Parathyroid adenoma (tissue), 2 donors: ENCODE measurements around the gene BIN1.

Experiments used
- H2AFZ ChIP-seq: fragments of 300-600 bp; sonication (generic); one replicate; pipeline ENCODE4 v1.7.0; 2017; ENCODE audit warnings: antibody characterized with exemption, mild to moderate bottlenecking
- H3K27ac ChIP-seq: fragments of 300-600 bp; sonication (generic); one replicate; pipeline ENCODE4 v1.7.0; 2017
- H3K27me3 ChIP-seq: fragments of 300-600 bp; sonication (generic); one replicate; pipeline ENCODE4 v1.7.0; 2017; ENCODE audit warnings: low read length; ENCODE audit not compliant: control insufficient read depth, insufficient read depth
- H3K36me3 ChIP-seq: fragments of 300-600 bp; sonication (generic); one replicate; pipeline ENCODE4 v1.7.0; 2017; ENCODE audit warnings: low read length; ENCODE audit not compliant: control insufficient read depth, insufficient read depth
- H3K4me1 ChIP-seq: fragments of 300-600 bp; sonication (generic); one replicate; pipeline ENCODE4 v1.7.0; 2017; ENCODE audit warnings: control low read depth
- H3K4me2 ChIP-seq: fragments of 300-600 bp; sonication (generic); one replicate; pipeline ENCODE4 v1.7.0; 2017; ENCODE audit warnings: low read length
- H3K4me3 ChIP-seq: fragments of 300-600 bp; sonication (generic); one replicate; pipeline ENCODE4 v1.7.0; 2017; ENCODE audit warnings: low read depth, low read length
- H3K79me2 ChIP-seq: fragments of 300-600 bp; sonication (generic); one replicate; pipeline ENCODE4 v1.7.0; 2017; ENCODE audit warnings: control low read depth
- H3K9ac ChIP-seq: fragments of 300-600 bp; sonication (generic); one replicate; pipeline ENCODE4 v1.7.0; 2017; ENCODE audit warnings: mild to moderate bottlenecking
- H3K9me3 ChIP-seq: fragments of 300-600 bp; sonication (generic); one replicate; pipeline ENCODE4 v1.7.0; 2017; ENCODE audit warnings: low read length; ENCODE audit not compliant: control insufficient read depth
- TF ChIP-seq, protein P1 (sequence below): fragments of 300-600 bp; sonication (generic); IDR thresholded peaks from one replicate; pipeline ENCODE4 v1.7.0; 2017; ENCODE audit warnings: antibody characterized with exemption, mild to moderate bottlenecking
- donor health status: primary hyperparathyroidism.

Gene BIN1

DNA sequence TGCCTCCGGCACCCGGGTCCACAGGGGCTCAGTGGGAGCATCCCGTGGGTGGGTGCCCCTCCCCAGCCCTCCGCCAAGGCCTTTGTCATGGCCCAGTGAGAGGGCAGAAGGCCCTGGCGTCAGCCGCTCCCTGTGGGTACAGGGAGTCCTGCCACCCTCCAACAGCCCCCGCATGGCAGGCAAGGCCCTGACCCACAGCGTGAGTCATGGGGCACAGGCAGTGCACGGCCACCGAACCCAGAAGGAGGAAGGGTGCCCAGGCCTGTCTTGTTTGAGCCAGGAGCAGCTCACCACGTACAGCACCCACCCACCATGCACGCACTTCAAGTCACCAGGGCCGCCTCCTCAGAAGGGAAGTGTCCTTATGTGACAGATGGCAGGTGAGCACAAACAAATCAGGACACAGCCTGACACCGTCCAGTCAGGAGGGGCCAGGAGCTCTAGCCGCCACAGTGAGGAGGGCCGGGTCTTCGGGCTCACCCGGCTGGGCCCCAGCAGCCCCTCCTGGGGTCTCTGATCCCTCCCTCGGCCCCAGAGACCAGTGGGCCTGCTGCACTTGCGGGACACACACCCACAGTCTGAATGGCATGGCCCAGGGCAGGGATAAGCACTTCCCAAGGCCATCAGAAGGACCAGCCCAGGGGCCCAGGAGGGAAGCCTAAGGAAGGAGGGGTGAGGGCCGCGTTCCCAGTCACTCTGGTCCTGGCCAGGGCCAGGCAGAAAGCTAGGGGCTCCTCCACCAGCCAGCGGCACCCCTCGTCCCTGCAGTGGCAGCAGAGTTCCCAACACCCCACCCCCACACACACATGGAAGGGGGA lies 25.8 kb downstream of the BIN1 start:
- H3K4me2 ChIP-seq: no peak overlapping the region
- no peaks in the 10 kb centered on the region for H3K27me3 ChIP-seq
- H3K9ac ChIP-seq: no peak overlapping the region
- H2AFZ ChIP-seq: peak overlapping the region; percentile 38
- no peaks in the 10 kb centered on the region for H3K36me3 ChIP-seq
- H3K9me3 ChIP-seq: no peaks in the 10 kb centered on the region
- peaks cover 72% of the 10 kb centered on the region for H3K4me1 ChIP-seq
- TF ChIP-seq, protein P1, sequence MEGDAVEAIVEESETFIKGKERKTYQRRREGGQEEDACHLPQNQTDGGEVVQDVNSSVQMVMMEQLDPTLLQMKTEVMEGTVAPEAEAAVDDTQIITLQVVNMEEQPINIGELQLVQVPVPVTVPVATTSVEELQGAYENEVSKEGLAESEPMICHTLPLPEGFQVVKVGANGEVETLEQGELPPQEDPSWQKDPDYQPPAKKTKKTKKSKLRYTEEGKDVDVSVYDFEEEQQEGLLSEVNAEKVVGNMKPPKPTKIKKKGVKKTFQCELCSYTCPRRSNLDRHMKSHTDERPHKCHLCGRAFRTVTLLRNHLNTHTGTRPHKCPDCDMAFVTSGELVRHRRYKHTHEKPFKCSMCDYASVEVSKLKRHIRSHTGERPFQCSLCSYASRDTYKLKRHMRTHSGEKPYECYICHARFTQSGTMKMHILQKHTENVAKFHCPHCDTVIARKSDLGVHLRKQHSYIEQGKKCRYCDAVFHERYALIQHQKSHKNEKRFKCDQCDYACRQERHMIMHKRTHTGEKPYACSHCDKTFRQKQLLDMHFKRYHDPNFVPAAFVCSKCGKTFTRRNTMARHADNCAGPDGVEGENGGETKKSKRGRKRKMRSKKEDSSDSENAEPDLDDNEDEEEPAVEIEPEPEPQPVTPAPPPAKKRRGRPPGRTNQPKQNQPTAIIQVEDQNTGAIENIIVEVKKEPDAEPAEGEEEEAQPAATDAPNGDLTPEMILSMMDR: no peak
- H3K27ac ChIP-seq: peak overlapping the region; percentile 59
- no peak overlapping the region for H3K4me3 ChIP-seq
- H3K79me2 ChIP-seq: peaks cover 57% of the 10 kb centered on the region

DNA sequence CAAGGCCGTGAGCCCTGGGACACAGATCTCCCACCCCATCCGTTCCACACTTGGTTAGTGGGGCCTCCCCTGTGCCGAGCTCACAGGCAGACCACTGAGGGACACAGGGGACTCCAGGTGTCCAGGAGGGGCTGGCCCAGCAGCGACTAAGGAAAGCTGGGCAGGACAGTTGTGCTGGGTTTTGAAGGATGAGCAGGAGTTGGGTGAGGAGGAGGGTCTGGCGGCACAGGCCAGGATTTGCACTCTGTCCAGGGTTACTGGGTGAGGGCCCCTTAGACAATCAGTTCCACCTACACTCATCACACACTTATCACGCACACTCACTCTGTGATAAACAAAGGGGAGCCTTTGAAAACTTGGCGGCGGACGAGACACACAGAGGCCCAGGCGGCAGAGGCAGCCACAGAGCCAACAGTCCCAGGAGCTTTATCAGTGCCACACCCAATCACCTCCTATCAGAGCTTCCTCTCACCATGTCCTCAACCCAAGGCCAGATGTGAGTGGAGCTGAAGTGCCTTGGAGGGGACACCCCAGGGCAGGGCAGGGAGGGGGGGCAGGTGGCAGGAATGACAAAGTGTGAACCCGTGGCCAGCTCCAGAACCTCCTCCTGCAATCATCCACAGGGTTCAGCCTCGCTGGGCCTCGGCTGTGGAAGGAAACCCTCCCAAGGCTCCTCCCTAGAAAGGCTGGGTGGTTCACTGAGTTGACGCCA lies 26.6 kb downstream of the BIN1 start:
- Histone ChIP-seq H3K4me2 (no peak overlapping the region), H3K27me3 (no peaks in the 10 kb centered on the region), H3K27ac (peak overlapping the region; percentile 59), H3K9me3 (no peaks in the 10 kb centered on the region), H3K36me3 (no peaks in the 10 kb centered on the region), H3K4me1 (peaks cover 66% of the 10 kb centered on the region), H2AFZ (peak overlapping the region; percentile 38), H3K4me3 (no peak overlapping the region), H3K9ac (no peak overlapping the region), H3K79me2 (peaks cover 57% of the 10 kb centered on the region)
- TF ChIP-seq, protein P1: no peak

DNA sequence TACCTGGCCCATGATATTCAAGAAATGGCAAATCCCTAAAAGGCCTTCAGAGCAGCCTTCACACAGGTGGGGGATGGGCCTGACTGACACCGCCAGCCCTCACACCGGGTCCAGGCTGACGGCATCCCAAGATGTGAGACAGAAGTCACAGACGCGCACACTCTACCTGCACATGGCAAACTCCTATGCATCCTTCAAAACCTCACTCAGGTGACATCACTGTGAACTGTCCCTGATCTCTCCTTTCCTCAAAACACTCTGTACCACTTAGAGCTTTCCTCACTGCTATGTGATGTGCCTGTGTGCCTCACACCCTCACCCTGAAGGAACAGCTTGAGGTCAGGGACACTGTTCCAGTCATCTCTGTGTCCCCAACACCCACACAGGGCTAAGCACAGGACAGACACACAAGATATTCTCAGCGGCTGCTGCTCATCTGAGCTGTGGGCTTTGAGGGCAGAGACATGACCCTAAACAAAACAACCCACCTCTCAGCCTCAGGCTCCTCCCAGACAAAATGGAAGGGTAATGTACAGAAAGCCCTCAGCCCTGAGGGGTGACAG lies 27.5 kb downstream of the BIN1 start:
- H3K27me3 ChIP-seq: no peaks in the 10 kb centered on the region
- no peak overlapping the region for H3K4me3 ChIP-seq
- H2AFZ ChIP-seq: no peak overlapping the region
- H3K4me1 ChIP-seq: peaks cover 69% of the 10 kb centered on the region
- H3K9me3 ChIP-seq: no peaks in the 10 kb centered on the region
- no peak overlapping the region for H3K27ac ChIP-seq
- TF ChIP-seq, protein P1: no peak
- no peak overlapping the region for H3K4me2 ChIP-seq
- H3K36me3 ChIP-seq: no peaks in the 10 kb centered on the region
- no peak overlapping the region for H3K9ac ChIP-seq
- peaks cover 57% of the 10 kb centered on the region for H3K79me2 ChIP-seq

DNA sequence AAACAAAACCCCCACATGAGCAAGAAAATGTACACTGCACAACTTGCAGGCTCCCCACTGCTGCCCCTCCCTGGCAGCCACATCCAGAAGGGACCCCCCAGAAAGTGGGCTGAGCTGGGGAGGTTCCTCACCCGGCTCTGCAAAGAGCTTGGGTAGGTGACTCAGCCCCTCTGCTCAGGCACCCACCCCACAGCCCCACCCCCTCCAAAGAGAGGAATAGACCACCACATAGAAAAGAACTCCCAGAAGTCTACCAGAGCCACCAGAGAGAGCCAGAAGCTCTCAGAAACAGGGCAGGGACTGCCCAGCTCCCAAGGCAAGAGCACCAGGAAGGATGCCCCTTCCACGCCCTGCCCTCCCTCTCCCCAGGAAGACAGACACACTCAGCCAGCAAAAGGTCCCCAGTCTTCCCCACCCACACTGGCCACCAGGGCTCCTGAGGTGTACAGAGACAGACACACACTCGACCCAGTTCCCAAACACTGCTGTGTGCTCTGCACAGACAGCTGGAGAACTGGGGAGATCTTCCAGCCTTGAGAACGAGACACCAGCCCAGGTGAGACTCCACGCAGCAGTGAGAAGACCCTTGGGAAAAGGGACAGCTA lies 28.2 kb downstream of the BIN1 start:
- no peak overlapping the region for H3K27ac ChIP-seq
- H3K9ac ChIP-seq: no peak overlapping the region
- no peak overlapping the region for H3K4me2 ChIP-seq
- H2AFZ ChIP-seq: no peak overlapping the region
- H3K79me2 ChIP-seq: peaks cover 57% of the 10 kb centered on the region
- peaks cover 64% of the 10 kb centered on the region for H3K4me1 ChIP-seq
- no peak overlapping the region for H3K4me3 ChIP-seq
- no peaks in the 10 kb centered on the region for H3K27me3 ChIP-seq
- TF ChIP-seq, protein P1: no peak
- no peaks in the 10 kb centered on the region for H3K9me3 ChIP-seq
- H3K36me3 ChIP-seq: no peaks in the 10 kb centered on the region
